Renal cortex interstitium (tissue), 11 donors: ENCODE measurements around the gene C6orf132. TPM values are rescaled to one million over a fixed set of nuclear protein-coding genes. Genes with fewer than 3 reads are reported as not detected.

ENCODE experiments used
- DNase-seq, 11 donors: peaks; one replicate each; pipeline ENCODE4 v3.0.0-alpha.2; 2013; ENCODE audit warnings: low read depth in 9 of 11, low spot score in 4 of 11; ENCODE audit errors: extremely low read depth in 1 of 11
- polyA plus RNA-seq, 3 donors: library from polyadenylated mRNA; unstranded; fragments of 120-200 nt; gene quantifications; one replicate each; pipeline ENCODE4 v1.2.1, GENCODE V29; 2013; ENCODE audit not compliant: insufficient read length in 3 of 3

Gene C6orf132
- polyA plus RNA-seq, 3 donors, result 4.3 to 5.5 (median 5.2) TPM

DNA sequence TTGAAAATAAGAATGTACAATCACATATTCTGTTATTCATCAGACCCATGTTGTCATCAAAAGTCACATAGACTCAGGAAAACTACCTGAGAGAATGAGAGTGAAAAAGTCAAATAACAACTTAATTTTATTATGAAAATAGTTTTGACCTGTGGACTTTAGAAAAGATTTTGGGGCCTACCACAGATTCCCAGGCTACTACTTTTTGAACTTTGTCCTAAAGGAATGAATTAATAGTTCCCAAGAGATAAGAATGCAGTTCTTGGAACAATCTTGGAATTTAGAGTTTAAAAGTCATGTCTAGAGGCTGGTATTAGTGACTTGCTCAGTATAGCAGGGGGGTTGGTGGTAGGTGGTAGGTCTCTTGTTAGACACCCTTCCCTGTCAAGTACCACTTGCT, 88.8 kb downstream of the C6orf132 start:
- no peak for DNase-seq

DNA sequence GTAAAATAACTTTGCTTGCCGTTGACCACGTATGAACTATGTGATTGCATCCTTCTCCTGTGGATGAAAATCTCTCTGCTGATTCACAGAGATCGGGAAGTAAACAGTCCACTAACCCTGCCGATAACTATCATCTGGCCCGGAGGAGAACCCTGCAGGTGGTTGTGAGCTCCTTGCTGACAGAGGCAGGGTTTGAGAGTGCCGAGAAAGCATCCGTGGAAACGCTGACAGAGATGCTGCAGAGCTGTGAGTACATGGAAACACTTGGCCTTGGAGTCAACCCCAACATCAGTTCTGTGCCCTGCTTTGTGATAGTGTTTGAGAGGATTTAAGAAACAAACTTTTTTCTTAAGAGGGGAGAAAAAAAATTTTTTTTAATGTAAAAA, 91.2 kb downstream of the C6orf132 start:
- DNase-seq, result no peak

Other genes with a start within 250 kb of the C6orf132 start
- 10 to 100 TPM; 13.1 to 14.5 (median 13.2) TPM for gene USP49, start 247.2 kb downstream of the C6orf132 start, polyA plus RNA-seq
- gene MED20, start 221.5 kb downstream of the C6orf132 start, polyA plus RNA-seq, result 10 to 100 TPM; 36.0 to 38.6 (median 36.0) TPM
- 10 to 100 TPM; 23.8 to 32.6 (median 29.4) TPM for gene BYSL, start 221.1 kb downstream of the C6orf132 start, polyA plus RNA-seq
- gene CCND3, start 200.8 kb downstream of the C6orf132 start, polyA plus RNA-seq, result 10 to 100 TPM; 21.0 to 31.1 (median 25.1) TPM
- gene TAF8, start 92.1 kb downstream of the C6orf132 start, polyA plus RNA-seq, result 10 to 100 TPM; 19.9 to 25.8 (median 20.4) TPM
- under 1 TPM; 0.15 to 0.23 (median 0.19) TPM for gene GUCA1A, start 30.7 kb upstream of the C6orf132 start, polyA plus RNA-seq
- 1 to 10 TPM; 1.5 to 3.4 (median 1.6) TPM for gene GUCA1B, start 52.3 kb upstream of the C6orf132 start, polyA plus RNA-seq
- gene MRPS10, start 75.2 kb upstream of the C6orf132 start, polyA plus RNA-seq, result 10 to 100 TPM; 32.1 to 41.6 (median 32.6) TPM